Renal cortical epithelial cell (primary cell): ENCODE measurements around the gene SNAPIN. TPM values are rescaled to one million over a fixed set of nuclear protein-coding genes. Genes with fewer than 3 reads are reported as not detected.
"Not testable (repeated sequence)": the region's sequence is repeated elsewhere in the genome, so short reads cannot be mapped to it uniquely, and the experiment has no call there.

ENCODE experiments used
- DNase-seq: peaks from one replicate; pipeline ENCODE4 v3.0.0-alpha.2; 2011; ENCODE audit warnings: low read depth
- total RNA-seq: library from RNA; depleted of rRNA; stranded (reverse); fragments of >200 nt; gene quantifications from 2 replicates; pipeline ENCODE4 v1.2.3, GENCODE V29; 2014

SNAPIN gene
- total RNA-seq, 1 donor from 2014 or later, result 51.7 TPM

DNA sequence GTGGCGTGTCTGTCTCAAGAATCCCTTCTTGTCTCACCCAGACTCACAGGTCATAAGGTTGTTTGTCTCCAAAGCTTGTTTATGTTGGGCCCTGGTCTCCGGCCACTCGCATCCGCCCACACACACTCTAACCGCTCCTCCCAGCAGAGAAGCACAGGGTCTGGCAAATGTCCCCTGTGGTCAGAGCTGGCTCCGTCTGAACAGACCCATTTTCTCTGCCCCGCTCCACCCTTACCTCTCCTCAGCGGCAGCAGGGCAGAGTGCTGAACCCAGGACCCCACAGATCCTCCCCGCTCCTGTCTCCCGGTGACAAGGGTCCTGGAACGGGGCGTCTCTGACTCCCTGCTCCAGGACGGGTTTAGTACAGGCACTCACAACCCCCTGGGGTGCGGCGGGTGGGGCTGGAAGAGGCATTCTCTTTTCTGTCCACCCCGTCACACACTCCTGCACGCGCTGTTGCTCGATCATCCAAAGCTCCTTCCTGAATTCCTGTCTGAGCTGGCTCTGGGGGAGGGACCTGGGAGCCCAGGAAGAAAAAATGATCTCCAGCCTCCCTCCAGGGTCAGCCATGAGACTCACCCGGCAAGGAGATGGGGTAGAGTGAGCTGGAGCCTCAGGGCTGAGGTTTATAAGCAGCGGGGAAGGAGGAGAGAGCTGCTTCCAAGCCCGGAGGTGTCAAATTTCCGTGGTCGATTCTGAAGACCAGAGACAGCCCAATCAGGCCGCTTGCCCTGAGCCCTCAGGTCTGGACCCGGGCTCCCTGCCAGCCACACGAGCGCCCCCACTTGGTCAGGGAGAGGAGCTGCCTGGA lies 31.4 kb upstream of the SNAPIN start, which contains the start of gene S100A13:
Gene S100A13, minus strand, starts transcription at position 602 of the 811 bp plus-strand sequence. CDS start 1,033 bp downstream, outside the sequence.
- DNase-seq, result peak; percentile 93

DNA sequence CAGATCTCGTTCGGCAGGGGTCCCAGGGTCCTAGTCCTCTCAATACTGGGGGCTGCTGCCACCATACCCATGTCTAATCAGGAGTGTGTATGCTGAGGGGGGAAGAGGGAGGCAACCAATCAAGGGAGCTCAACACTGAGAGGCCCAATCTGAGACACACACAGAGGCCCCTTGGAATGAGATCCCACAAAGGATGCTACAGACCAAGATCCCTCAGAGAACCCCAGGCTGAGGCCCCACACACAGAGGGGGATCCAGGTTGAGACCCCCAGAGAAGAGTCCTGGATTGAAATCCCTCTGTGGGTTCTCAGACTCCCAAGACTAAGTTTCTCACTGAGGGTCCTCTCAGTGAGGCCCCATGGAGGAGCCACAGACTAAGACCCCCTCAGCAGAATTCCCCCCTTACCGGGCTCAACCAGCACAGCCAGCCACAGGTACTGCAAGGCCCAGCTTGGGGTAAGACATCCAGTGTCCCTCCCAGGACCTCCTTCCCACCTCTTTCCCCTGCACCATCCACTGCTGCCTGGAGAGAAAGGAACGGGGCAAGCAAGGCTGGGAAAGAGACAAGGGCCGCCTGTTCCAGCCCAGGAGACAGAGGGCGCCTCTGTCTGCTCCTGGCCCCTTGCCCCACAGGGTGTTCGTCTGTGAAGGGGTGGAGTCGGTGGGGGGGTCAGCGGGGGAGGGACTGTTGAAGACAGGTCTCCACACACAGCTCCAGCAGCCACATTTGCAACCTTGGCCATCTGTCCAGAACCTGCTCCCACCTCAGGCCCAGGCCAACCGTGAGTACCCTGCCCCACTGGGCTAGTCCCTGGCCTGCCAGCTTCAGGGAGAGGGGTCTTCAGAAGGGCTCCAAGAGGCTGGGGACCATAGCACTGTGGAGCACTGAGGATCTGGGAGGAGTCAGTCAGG lies 30.5 kb upstream of the SNAPIN start, which contains the start of gene S100A1:
Gene S100A1, plus strand, starts transcription at position 720 of the 912 bp plus-strand sequence. CDS start 2,088 bp downstream, outside the sequence.
- DNase-seq, result no peak

- no peak for DNase-seq
Measured at GRCh38 chr1:153628638-153629342, 29.7 kb upstream of the SNAPIN start.

DNA sequence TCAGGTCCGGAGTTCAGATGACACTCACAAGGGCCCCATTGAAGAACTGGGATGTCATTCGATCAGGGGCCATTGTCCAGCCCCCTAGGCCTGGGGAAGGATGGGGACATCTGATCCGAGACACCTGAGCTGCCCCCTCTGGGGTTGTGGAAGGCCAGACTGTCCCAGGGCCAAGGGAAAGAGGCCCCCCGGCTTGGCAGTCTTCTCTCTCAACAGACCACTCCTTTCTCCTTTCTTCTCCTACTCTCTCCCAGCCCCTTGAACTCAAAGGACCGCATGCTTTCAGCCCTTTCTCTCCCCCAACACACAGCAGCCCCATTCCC lies 29.2 kb upstream of the SNAPIN start:
- DNase-seq, result no peak

DNA sequence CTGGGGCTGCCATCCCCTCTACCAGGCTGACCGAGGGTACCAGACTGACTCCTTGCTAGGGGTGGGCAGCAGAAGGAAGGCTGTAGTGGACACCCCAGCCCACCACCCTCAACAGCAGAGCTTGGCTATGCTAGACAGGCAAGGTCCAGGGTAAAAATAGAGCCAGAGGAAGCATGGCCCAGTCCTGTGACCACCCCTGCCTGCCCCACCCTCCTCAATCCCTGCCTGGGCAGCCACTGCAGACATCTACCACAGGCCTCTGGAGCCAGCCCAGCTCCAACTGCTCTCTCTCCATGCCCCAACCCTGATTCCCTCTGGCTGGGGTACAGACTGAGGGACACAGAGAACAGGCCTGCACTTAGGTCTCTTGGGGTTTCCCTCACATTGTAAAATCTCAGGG lies 28.5 kb upstream of the SNAPIN start:
- no peak for DNase-seq

DNA sequence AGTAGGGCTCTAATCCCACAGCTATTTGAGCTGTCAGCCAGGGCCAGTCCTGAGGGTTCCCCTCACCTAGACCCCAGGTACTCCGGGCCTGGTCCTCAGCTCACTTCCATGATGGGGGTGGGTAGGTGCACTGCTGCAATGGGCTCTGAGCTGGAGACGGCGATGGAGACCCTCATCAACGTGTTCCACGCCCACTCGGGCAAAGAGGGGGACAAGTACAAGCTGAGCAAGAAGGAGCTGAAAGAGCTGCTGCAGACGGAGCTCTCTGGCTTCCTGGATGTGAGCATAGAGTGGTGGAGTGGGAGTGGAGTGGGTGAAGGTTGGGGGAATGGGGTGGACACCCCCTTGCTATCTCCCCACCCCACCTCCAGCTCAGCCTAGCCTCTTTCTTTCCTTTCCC lies 28.1 kb upstream of the SNAPIN start:
- no peak for DNase-seq

GRCh38 chr1:153631047-153632022 lies 27.2 kb upstream of the SNAPIN start:
- peak; percentile 34 for DNase-seq

DNA sequence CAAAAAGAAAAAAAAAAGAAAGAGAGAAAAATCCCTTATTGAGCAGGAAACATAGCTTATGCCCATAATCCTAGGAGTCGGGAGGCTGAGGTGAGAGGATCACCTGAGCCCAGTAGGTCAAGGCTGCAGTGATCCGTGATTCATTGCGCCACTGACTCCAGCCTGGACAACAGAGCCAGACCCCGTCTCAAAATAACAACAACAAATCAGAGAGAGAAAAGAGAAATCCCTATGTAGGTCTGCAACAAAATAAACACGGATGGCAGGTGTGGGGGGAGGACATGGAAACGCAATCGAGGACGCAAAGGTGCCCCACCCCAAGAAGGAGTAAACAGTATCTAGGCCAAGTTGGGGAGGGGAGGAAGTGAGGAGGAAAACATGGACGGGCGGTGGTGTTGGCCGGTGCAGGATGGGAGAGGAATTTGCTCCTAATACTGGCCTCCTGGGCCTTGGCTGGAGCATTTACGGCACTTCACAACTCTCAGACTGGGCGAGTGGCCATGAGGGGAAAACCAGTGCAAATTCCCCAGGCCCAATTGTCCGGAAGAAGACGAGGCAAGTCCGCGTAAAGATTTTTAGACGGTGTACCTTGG lies 25.2 kb upstream of the SNAPIN start:
- no peak for DNase-seq

DNA sequence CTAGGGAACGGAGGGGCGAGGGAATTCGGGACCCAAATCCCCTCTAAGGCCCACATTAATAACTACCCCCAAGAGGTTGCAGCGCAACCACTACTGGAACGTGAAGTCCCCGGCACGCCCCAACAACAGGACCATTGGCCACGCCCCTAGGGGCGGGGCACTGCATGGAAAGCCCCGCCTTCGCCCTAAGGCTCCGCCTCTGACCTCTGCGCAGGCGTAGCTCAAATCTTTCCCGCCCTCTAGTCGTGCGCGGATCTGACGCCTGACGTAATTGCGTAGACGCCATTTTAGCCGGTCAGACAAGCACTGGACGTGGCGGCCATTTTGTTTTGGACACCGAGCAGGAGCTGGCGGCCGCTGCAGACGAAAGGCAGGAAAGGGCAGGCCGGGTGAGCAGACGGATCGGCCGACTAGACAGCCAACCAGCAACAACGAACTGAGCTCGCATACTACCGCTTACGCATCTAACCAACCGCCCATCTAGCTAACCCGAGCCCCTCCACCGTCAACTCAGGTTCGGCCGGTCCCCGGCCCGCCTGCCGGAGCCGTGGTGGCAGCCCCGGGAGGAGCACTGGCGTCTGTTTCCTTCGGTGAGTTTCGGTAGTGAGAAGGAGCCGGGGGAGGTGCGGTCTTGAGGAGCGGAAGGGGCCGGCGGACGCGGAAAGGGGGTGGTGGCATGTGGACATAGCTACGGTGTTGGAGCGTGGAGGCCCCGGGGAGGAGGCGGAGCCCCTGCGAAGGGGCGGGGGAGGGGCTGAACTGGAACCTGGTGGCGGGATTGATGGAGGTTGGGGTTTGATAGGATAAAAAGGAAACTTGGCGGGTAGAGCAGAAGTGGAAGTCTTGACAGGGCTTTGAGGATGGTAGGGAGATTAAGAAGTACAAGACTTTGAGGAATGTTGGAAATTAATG lies 24.5 kb upstream of the SNAPIN start, which contains the start of gene CHTOP:
Gene CHTOP, plus strand, starts transcription at position 313 of the 912 bp plus-strand sequence. CDS start 2,523 bp downstream, outside the sequence.
- peak; percentile 96 for DNase-seq

DNA sequence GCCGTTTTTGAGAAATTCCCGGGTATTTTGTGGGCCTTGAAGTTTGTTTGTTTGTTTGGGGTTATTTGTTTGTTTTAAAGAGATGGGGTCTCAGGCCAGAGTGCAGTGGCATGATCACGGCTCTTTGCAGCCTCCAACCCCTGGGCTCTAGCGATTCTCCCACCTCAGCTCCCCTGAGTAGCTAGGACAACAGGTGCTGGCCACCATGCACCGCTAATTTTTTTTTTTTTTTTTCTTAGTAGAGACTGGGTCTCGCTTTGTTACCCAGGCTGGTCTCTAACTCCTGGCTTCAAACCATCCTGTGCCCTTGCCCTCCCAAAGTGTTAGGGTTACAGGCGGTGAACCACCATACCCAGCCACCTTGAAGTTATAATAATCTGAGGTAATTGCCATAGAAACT lies 22.6 kb upstream of the SNAPIN start:
- no peak for DNase-seq

- no peak for DNase-seq
Measured at GRCh38 chr1:153636312-153636711, 22.2 kb upstream of the SNAPIN start.

- DNase-seq, result no peak
Measured at GRCh38 chr1:153638261-153638660, 20.2 kb upstream of the SNAPIN start.

DNA sequence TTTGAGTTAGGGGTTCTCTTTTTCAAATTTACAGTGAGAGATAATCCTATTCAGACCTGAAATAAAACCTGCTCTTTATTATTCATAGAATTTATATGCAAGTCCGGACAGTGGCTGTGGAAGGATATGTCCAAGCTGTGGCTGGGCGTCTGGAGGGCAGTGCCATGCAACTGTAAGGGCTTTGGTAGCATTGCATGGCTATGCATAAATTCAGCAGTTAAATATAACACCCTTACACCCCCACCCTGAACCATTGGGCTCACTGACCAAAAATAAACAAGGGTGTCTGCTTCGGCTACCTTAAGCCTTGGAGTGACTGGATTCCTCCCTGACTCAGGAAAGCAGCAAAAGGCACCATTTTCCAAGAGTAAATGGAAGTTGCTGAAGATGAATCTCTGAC lies 19.2 kb upstream of the SNAPIN start:
- no peak for DNase-seq

GRCh38 chr1:153640213-153640612 lies 18.3 kb upstream of the SNAPIN start:
- not testable (repeated sequence) for DNase-seq

- DNase-seq, result peak; percentile 41
Measured at GRCh38 chr1:153640861-153641260, 17.6 kb upstream of the SNAPIN start.

GRCh38 chr1:153642161-153642560 lies 16.3 kb upstream of the SNAPIN start:
- DNase-seq, result no peak

DNA sequence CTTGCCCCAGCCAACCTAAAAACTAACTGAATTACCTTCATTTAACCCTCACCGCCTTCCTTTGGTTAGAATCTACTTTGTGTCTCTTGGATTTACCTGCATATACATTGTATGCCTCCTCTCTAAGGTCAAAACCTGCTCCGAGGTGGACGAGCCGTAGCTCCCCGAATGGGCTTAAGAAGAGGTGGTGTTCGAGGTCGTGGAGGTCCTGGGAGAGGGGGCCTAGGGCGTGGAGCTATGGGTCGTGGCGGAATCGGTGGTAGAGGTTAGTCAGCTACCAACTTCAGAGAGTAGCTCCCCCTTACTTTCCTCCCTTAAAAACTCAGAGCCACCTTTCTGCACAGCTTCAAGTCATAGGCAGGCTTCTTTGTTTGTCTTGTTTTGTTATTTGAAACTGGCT lies 15.4 kb upstream of the SNAPIN start:
- no peak for DNase-seq

GRCh38 chr1:153643816-153644215 lies 14.7 kb upstream of the SNAPIN start:
- peak; percentile 42 for DNase-seq

GRCh38 chr1:153646672-153647345 lies 11.7 kb upstream of the SNAPIN start:
- DNase-seq, result no peak
